ENCODE data around the gene TIAM1.

TIAM1 gene

GRCh38 chr21:31142600-31142999, 201.5 kb downstream of the TIAM1 start:
- no peak for TF ChIP-seq GATA2 (IDR thresholded peaks at IDR 0.05; ENCODE audit: low read depth, low read length)
- TF ChIP-seq GATA3 (IDR thresholded peaks at IDR 0.05; ENCODE audit: low read depth, low read length) = no peak

- TF ChIP-seq GATA3 (IDR thresholded peaks at IDR 0.05; ENCODE audit: low read depth, low read length) (no peak), GATA2 (IDR thresholded peaks at IDR 0.05; ENCODE audit: low read depth, low read length) (no peak)
Measured at GRCh38 chr21:31141389-31142000, 202.6 kb downstream of the TIAM1 start.

- no peak for TF ChIP-seq GATA3 (IDR thresholded peaks at IDR 0.05; ENCODE audit: low read depth, low read length)
- no peak for TF ChIP-seq GATA2 (IDR thresholded peaks at IDR 0.05; ENCODE audit: low read depth, low read length)
Measured at GRCh38 chr21:31140676-31141075, 203.4 kb downstream of the TIAM1 start.

- TF ChIP-seq GATA2 (IDR thresholded peaks at IDR 0.05; ENCODE audit: low read depth, low read length) = no peak
- TF ChIP-seq GATA3 (IDR thresholded peaks at IDR 0.05; ENCODE audit: low read depth, low read length) = no peak
Measured at GRCh38 chr21:31140025-31140424, 204.0 kb downstream of the TIAM1 start.

- TF ChIP-seq GATA2 (IDR thresholded peaks at IDR 0.05; ENCODE audit: low read depth, low read length) (no peak), GATA3 (IDR thresholded peaks at IDR 0.05; ENCODE audit: low read depth, low read length) (no peak)
Measured at GRCh38 chr21:31137960-31138359, 206.1 kb downstream of the TIAM1 start.

- no peak for TF ChIP-seq GATA2 (IDR thresholded peaks at IDR 0.05; ENCODE audit: low read depth, low read length)
- no peak for TF ChIP-seq GATA3 (IDR thresholded peaks at IDR 0.05; ENCODE audit: low read depth, low read length)
Measured at GRCh38 chr21:31136891-31137290, 207.2 kb downstream of the TIAM1 start.

- no peak for TF ChIP-seq GATA2 (IDR thresholded peaks at IDR 0.05; ENCODE audit: low read depth, low read length)
- no peak for TF ChIP-seq GATA3 (IDR thresholded peaks at IDR 0.05; ENCODE audit: low read depth, low read length)
Measured at GRCh38 chr21:31135531-31136184, 208.4 kb downstream of the TIAM1 start.

GRCh38 chr21:31133243-31133830, 210.7 kb downstream of the TIAM1 start:
- TF ChIP-seq GATA2 (IDR thresholded peaks at IDR 0.05; ENCODE audit: low read depth, low read length) (no peak), GATA3 (IDR thresholded peaks at IDR 0.05; ENCODE audit: low read depth, low read length) (no peak)

GRCh38 chr21:31132574-31133242, 211.4 kb downstream of the TIAM1 start:
- TF ChIP-seq GATA3 (IDR thresholded peaks at IDR 0.05; ENCODE audit: low read depth, low read length) = no peak
- TF ChIP-seq GATA2 (IDR thresholded peaks at IDR 0.05; ENCODE audit: low read depth, low read length) = no peak

- TF ChIP-seq GATA3 (IDR thresholded peaks at IDR 0.05; ENCODE audit: low read depth, low read length) (no peak), GATA2 (IDR thresholded peaks at IDR 0.05; ENCODE audit: low read depth, low read length) (no peak)
Measured at GRCh38 chr21:31130821-31131220, 213.2 kb downstream of the TIAM1 start.

GRCh38 chr21:31128234-31128633, 215.8 kb downstream of the TIAM1 start:
- TF ChIP-seq GATA3 (IDR thresholded peaks at IDR 0.05; ENCODE audit: low read depth, low read length) = no peak
- TF ChIP-seq GATA2 (IDR thresholded peaks at IDR 0.05; ENCODE audit: low read depth, low read length) = no peak

- TF ChIP-seq GATA2 (IDR thresholded peaks at IDR 0.05; ENCODE audit: low read depth, low read length) = no peak
- TF ChIP-seq GATA3 (IDR thresholded peaks at IDR 0.05; ENCODE audit: low read depth, low read length) = no peak
Measured at GRCh38 chr21:31124010-31124409, 220.1 kb downstream of the TIAM1 start.

GRCh38 chr21:31119199-31119598, 224.9 kb downstream of the TIAM1 start:
- TF ChIP-seq GATA2 (IDR thresholded peaks at IDR 0.05; ENCODE audit: low read depth, low read length) = no peak
- TF ChIP-seq GATA3 (IDR thresholded peaks at IDR 0.05; ENCODE audit: low read depth, low read length) = no peak

- TF ChIP-seq GATA3 (IDR thresholded peaks at IDR 0.05; ENCODE audit: low read depth, low read length) = no peak
- TF ChIP-seq GATA2 (IDR thresholded peaks at IDR 0.05; ENCODE audit: low read depth, low read length) = no peak
Measured at GRCh38 chr21:31117128-31117916, 226.7 kb downstream of the TIAM1 start.

Data from SH-SY5Y (cell line).